IMR-90 (cell line): ENCODE results near the gene USH1G. TPM values are rescaled to one million over a fixed set of nuclear protein-coding genes. Genes with fewer than 3 reads are reported as not detected.

Experiments used
- ATAC-seq: fragments of 200-7000 bp; cut with Tn5 transposase; 2 replicates; pipeline ENCODE4 v1.9.1; 2020; ENCODE audit warnings: low read depth, mild to moderate bottlenecking, moderate library complexity
- BruUV-seq: library from RNA; stranded (reverse); fragments of 400-500 nt; replicated peaks from 2 replicates; lab custom pipeline; 2021; lab: Mats Ljungman, UMichigan
- CTCF ChIA-PET: fragments of 300-600 bp; formaldehyde crosslinking; extraction: SDS; loops from one replicate; lab custom pipeline; 2021; ENCODE audit warnings: antibody characterized with exemption; lab: Yijun Ruan, JAX
- POLR2A ChIA-PET: fragments of 300-600 bp; sonication (Branson Sonifier 250); formaldehyde crosslinking; loops from one replicate; lab custom pipeline; 2022; ENCODE audit warnings: antibody characterized with exemption; ENCODE audit not compliant: unreplicated experiment; lab: Charles Lee
- DNase-seq: peaks from one replicate; pipeline ENCODE4 v3.0.0; 2013
- H2AFZ ChIP-seq: replicated peaks from 2 replicates; pipeline ENCODE3; 2013; ENCODE audit warnings: low read length, mild to moderate bottlenecking; ENCODE audit not compliant: poor library complexity
- H2AK5ac ChIP-seq: 2 replicates; pipeline ENCODE4 v1.6.1; 2013; ENCODE audit warnings: low read depth, low read length, inconsistent platforms
- H2AK9ac ChIP-seq: replicated peaks from 2 replicates; pipeline ENCODE3; 2013; ENCODE audit warnings: mild to moderate bottlenecking, low read depth, low read length, moderate library complexity; ENCODE audit not compliant: poor library complexity
- H2BK120ac ChIP-seq: 2 replicates; pipeline ENCODE4 v1.6.1; 2013; ENCODE audit warnings: low read depth, low read length, inconsistent platforms
- H2BK15ac ChIP-seq: 3 replicates; pipeline ENCODE4 v1.6.1; 2013; ENCODE audit warnings: low read depth, low read length, inconsistent platforms
- H2BK20ac ChIP-seq: 2 replicates; pipeline ENCODE4 v1.6.1; 2013; ENCODE audit warnings: low read depth, mild to moderate bottlenecking, inconsistent platforms, low read length, moderate library complexity
- H2BK5ac ChIP-seq: 2 replicates; pipeline ENCODE4 v1.6.1; 2013; ENCODE audit warnings: mild to moderate bottlenecking, low read depth, low read length, inconsistent platforms; ENCODE audit not compliant: poor library complexity, severe bottlenecking
- H3K14ac ChIP-seq: replicated peaks from 2 replicates; pipeline ENCODE4 v1.6.1; 2013; ENCODE audit warnings: low read depth, low read length, inconsistent platforms
- H3K18ac ChIP-seq: 2 replicates; pipeline ENCODE4 v1.6.1; 2013; ENCODE audit warnings: low read depth, low read length, control low read depth
- H3K23ac ChIP-seq: 2 replicates; pipeline ENCODE4 v1.6.1; 2013; ENCODE audit warnings: low read depth, low read length, inconsistent platforms
- H3K27ac ChIP-seq: 2 replicates; pipeline ENCODE4 v1.5.1; 2013; ENCODE audit warnings: mild to moderate bottlenecking, control low read depth, low read length; ENCODE audit not compliant: insufficient read depth
- H3K27me3 ChIP-seq: 2 replicates; pipeline ENCODE4 v1.6.1; 2013; ENCODE audit warnings: low read length; ENCODE audit not compliant: control insufficient read depth, insufficient read depth
- H3K36me3 ChIP-seq: 2 replicates; pipeline ENCODE4 v1.6.1; 2013; ENCODE audit warnings: low read length, mixed read lengths; ENCODE audit not compliant: control insufficient read depth, insufficient read depth
- H3K4ac ChIP-seq: 2 replicates; pipeline ENCODE4 v1.6.1; 2013; ENCODE audit warnings: low read depth, low read length, inconsistent platforms
- H3K4me1 ChIP-seq: 2 replicates; pipeline ENCODE4 v1.6.1; 2013; ENCODE audit warnings: low read length, mixed read lengths; ENCODE audit not compliant: control insufficient read depth, insufficient read depth
- H3K4me2 ChIP-seq: 2 replicates; pipeline ENCODE4 v1.6.1; 2013; ENCODE audit warnings: low read depth, mild to moderate bottlenecking, control low read depth, low read length, moderate library complexity
- H3K4me3 ChIP-seq: 2 replicates; pipeline ENCODE4 v1.5.1; 2013; ENCODE audit warnings: low read depth, mild to moderate bottlenecking, control low read depth, low read length, moderate library complexity; ENCODE audit not compliant: insufficient read depth
- H3K56ac ChIP-seq: 2 replicates; pipeline ENCODE4 v1.6.1; 2013; ENCODE audit warnings: low read length, inconsistent platforms; ENCODE audit not compliant: insufficient read depth; ENCODE audit errors: extremely low read depth
- H3K79me1 ChIP-seq, 2 experiments: 2 replicates each; pipeline ENCODE4 v1.6.1; 2013; ENCODE audit warnings: low read length in 2 of 2, inconsistent platforms in 1 of 2, low read depth in 1 of 2
- H3K9ac ChIP-seq: 2 replicates; pipeline ENCODE4 v1.6.1; 2013; ENCODE audit warnings: low read depth, low read length, control low read depth
- H3K9me1 ChIP-seq: 2 replicates; pipeline ENCODE4 v1.6.1; 2013; ENCODE audit warnings: low read length, inconsistent platforms; ENCODE audit not compliant: insufficient read depth
- H3K9me3 ChIP-seq: 2 replicates; pipeline ENCODE4 v1.6.1; 2013; ENCODE audit warnings: low read length; ENCODE audit not compliant: control insufficient read depth, insufficient read depth
- H4K20me1 ChIP-seq: 2 replicates; pipeline ENCODE4 v1.6.1; 2013; ENCODE audit warnings: low read length, inconsistent platforms; ENCODE audit not compliant: insufficient read depth
- H4K5ac ChIP-seq: 2 replicates; pipeline ENCODE4 v1.6.1; 2013; ENCODE audit warnings: mild to moderate bottlenecking, low read depth, low read length, control low read depth
- H4K8ac ChIP-seq, 2 experiments: 2 replicates each; pipeline ENCODE4 v1.6.1; 2013; ENCODE audit warnings: low read depth in 2 of 2, low read length in 2 of 2, control low read depth in 1 of 2, inconsistent platforms in 1 of 2
- H4K91ac ChIP-seq: 2 replicates; pipeline ENCODE4 v1.6.1; 2013; ENCODE audit warnings: low read depth, low read length, inconsistent platforms; ENCODE audit not compliant: insufficient read depth
- CHD1 ChIP-seq: IDR thresholded peaks from 2 replicates; pipeline ENCODE4 v1.6.1; 2012; ENCODE audit warnings: low read depth, low read length, improper control_type of control experiment
- FOS ChIP-seq: fragments of 150-350 bp; IDR thresholded peaks from 2 replicates; pipeline ENCODE4 v1.6.1; 2016; ENCODE audit warnings: low read depth, low read length
- MXI1 ChIP-seq: IDR thresholded peaks from 2 replicates; pipeline ENCODE4 v1.6.1; 2012; ENCODE audit warnings: low read depth, mild to moderate bottlenecking, low read length, moderate library complexity, borderline replicate concordance
- WGBS, 2 experiments: methylation state at CpG; one replicate each; pipeline versions ENCODE4 v1.1.5 to v1.1.7; 2013; ENCODE audit warnings: missing lambda C conversion rate in 2 of 2; ENCODE audit not compliant: insufficient read length in 1 of 2; ENCODE audit errors: extremely low coverage in 2 of 2; 5-methylcytosine and 5-hydroxymethylcytosine counted together
- dilution Hi-C: fragments of 300-500 bp; cut with HindIII; formaldehyde crosslinking; loops from one replicate; pipeline ENCODE4 v1.14.3; 2018; ENCODE audit warnings: low sequenced_read_pairs; ENCODE audit not compliant: unreplicated experiment
- in situ Hi-C: fragments of 300-500 bp; cut with MboI; formaldehyde crosslinking; loops from 3 replicates; pipeline ENCODE4 v1.14.3; 2019; ENCODE audit warnings: low sequenced_read_pairs, inconsistent platforms, mixed read lengths
- intact Hi-C: fragments of 100-400 bp; cut with micrococcal nuclease; formaldehyde crosslinking; loops from 2 replicates; pipeline ENCODE4 v1.10.0; 2022
- polyA plus RNA-seq, 3 experiments: library from polyadenylated mRNA; depleted of rRNA; stranded (reverse); fragments of >200 nt; gene quantifications; 2 replicates each; pipeline ENCODE4 v1.2.3, GENCODE V29; 2012; ENCODE audit warnings: low replicate concordance in 1 of 3
- total RNA-seq: library from RNA; depleted of rRNA; stranded (reverse); fragments of >200 nt; gene quantifications from 2 replicates; pipeline ENCODE4 v1.2.3, GENCODE V29; 2012
- TF ChIP-seq, protein P1 (sequence below): fragments of 150-350 bp; IDR thresholded peaks from 2 replicates; pipeline ENCODE4 v1.6.1; 2017; ENCODE audit warnings: mild to moderate bottlenecking, antibody characterized with exemption, low read length, low read depth

USH1G gene
- total and polyA plus RNA-seq, 2 of the 4 experiments (the other 2 are of a cell fraction): not detected

DNA sequence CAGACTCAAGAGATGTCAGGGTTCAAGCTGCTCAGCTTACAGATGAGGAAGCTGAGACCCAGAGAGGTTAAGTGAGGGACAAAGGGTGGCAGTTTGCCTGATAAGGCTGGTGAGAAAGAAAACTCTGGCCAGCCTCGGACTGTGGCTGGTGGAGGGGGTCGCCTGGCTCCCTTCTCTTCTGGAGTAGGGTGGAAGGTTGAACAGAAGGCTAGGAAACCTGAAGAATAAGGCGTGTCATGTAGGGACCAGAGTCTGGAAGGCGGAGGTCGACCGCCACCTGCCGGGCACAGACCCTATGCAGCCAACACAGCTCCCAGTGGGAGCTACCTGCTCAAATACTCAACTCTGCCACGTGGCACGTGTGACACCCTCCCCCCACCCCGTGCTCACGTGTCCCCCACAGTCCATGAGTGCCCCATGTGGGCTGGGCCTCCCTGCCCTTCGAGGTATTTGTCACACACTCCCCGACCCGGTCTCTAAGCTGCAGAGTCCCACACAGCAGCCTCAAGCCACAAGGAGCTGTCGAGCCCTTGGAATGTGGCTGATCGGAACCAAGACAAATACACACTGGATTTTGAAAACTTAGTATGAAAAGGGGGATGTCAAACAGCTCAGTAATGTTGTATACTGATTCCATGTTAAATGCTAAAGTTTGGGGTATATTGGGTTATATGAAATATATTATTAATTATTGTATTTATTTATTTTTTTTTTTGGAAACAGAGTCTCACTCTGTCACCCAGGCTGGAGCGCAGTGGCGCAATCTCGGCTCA is 37.7 kb upstream of the USH1G start (continued):
- TF ChIP-seq MXI1 (no peak), CHD1 (no peak)

GRCh38 chr17:74959826-74960515 is 36.9 kb upstream of the USH1G start:
- Histone ChIP-seq H3K36me3 (no peaks in the 10 kb centered on the region), H3K27me3 (peaks cover 11% of the 10 kb centered on the region), H2AK9ac (no peak overlapping the region), H2BK15ac (no peak overlapping the region), H3K4me2 (no peak overlapping the region), H4K8ac (no peak overlapping the region), H4K20me1 (no peaks in the 10 kb centered on the region), H4K91ac (no peak overlapping the region), H3K9me3 (no peaks in the 10 kb centered on the region), H2BK20ac (no peak overlapping the region), H3K79me1 (no peaks in the 10 kb centered on the region), H3K56ac (no peak overlapping the region), H3K18ac (no peak overlapping the region), H3K23ac (no peak overlapping the region), H3K27ac (no peak overlapping the region), H3K9me1 (no peaks in the 10 kb centered on the region), H2AFZ (peak overlapping the region; percentile 83), H4K5ac (no peak overlapping the region), H2BK120ac (no peak overlapping the region), H3K14ac (no peak overlapping the region), H3K4me1 (0 out of 2 replicates have a peak, but pooled peaks cover 1% of the 10 kb centered on the region), H2BK5ac (no peak overlapping the region), H3K4ac (no peak overlapping the region), H3K9ac (no peak overlapping the region), H3K4me3 (no peak overlapping the region), H2AK5ac (no peak overlapping the region)
- CTCF ChIA-PET: interaction anchor here (0.6 to 2.4 kb wide), 4 partner anchors 72 to 186 kb away, joined by 3 to 9 read pairs (median 4); partner anchors contain the start of gene FDXR
- no TSS peak for BruUV-seq
- intact Hi-C loops: loop anchor here (5.0 kb wide), 1 partner anchor 87 kb away; the partner anchor contains the start of genes ATP5PD and KCTD2
- ATAC-seq: peak; percentile 19; the same call in 1 of the 2 replicates
- DNase-seq: peak; percentile 15
- in situ Hi-C loops: loop anchor here (10.0 kb wide), 2 partner anchors 215 to 245 kb away; partner anchors contain the start of genes NHERF1 and NUP85
- 81% methylated on average over 6 of the region's 14 CpGs; no CpG with 5 or more reads in 1 of the 2 experiments for WGBS, 2 experiments
- dilution Hi-C loops: no loop called here
- POLR2A ChIA-PET: interaction anchor here (0.6 kb wide), 1 partner anchor 75 kb away, joined by 3 read pairs; no protein-coding TSS in a partner anchor
- TF ChIP-seq, protein P1, sequence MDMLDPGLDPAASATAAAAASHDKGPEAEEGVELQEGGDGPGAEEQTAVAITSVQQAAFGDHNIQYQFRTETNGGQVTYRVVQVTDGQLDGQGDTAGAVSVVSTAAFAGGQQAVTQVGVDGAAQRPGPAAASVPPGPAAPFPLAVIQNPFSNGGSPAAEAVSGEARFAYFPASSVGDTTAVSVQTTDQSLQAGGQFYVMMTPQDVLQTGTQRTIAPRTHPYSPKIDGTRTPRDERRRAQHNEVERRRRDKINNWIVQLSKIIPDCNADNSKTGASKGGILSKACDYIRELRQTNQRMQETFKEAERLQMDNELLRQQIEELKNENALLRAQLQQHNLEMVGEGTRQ: peak; percentile 70; the same call in 1 of the 2 replicates
- no peak for TF ChIP-seq FOS
